ENCODE data around the gene PPP4R2. TPM values are rescaled to one million over a fixed set of nuclear protein-coding genes. Genes with fewer than 3 reads are reported as not detected.

The PPP4R2 gene
- total and polyA plus RNA-seq, 2 of the 4 experiments (the other 2 are of a cell fraction) = 13.5 to 31.4 TPM

DNA sequence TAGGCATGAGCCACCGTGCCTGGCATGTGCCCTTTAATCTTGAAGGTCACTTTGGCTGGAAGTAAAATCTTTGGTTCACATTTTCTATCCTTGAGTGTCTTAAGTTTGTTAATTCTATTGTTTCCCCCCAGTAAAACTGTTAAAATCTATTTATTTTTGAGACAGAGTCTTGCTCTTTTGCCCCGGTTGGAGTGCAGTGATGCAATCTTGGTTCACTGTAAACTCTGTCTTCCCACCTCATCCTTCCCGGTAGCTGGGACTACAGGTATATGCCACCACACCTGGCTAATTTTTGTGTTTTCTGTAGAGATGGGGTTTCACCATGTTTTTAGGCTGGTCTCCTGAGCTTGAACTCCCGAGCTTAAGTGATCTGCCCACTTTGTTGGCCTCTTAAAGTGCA lies 7.7 kb downstream of the PPP4R2 start:
- in situ Hi-C loops (cut with MboI; ENCODE audit: low sequenced_read_pairs) (no loop called here), dilution Hi-C loops (cut with HindIII; ENCODE audit: low sequenced_read_pairs, unreplicated experiment) (no loop called here), intact Hi-C loops (cut with micrococcal nuclease) (no loop called here)
- no peak overlapping the region for H4K8ac ChIP-seq (ENCODE audit: low read depth in 2 of 2, low read length in 2 of 2)
- no peak overlapping the region for H2BK5ac ChIP-seq (ENCODE audit: low read depth, low read length, poor library complexity, severe bottlenecking)
- H3K27ac ChIP-seq (ENCODE audit: insufficient read depth, low read length) = no peak overlapping the region
- TF ChIP-seq POLR2A (IDR thresholded peaks at IDR 0.05; ENCODE audit: low read depth, low read length) (no peak), CEBPB (IDR thresholded peaks at IDR 0.05; ENCODE audit: low read depth, low read length) (0 out of 2 replicates have a peak, but pooled peaks have one; percentile 13)
- H3K9ac ChIP-seq (ENCODE audit: low read depth, low read length) = no peak overlapping the region
- no peak overlapping the region for H2BK15ac ChIP-seq (ENCODE audit: low read depth, low read length)
- no peak overlapping the region for H3K4me3 ChIP-seq (ENCODE audit: insufficient read depth, low read depth, low read length)
- H3K36me3 ChIP-seq (ENCODE audit: control insufficient read depth, insufficient read depth, low read length) = peaks cover 36% of the 10 kb centered on the region
- H2AK5ac ChIP-seq (ENCODE audit: low read depth, low read length) = no peak overlapping the region
- H3K4me1 ChIP-seq (ENCODE audit: control insufficient read depth, insufficient read depth, low read length) = peaks cover 4% of the 10 kb centered on the region
- H3K4me2 ChIP-seq (ENCODE audit: low read depth, low read length) = no peak overlapping the region
- H3K56ac ChIP-seq (ENCODE audit: extremely low read depth, insufficient read depth, low read length) = no peak overlapping the region
- WGBS, 2 experiments (ENCODE audit: extremely low coverage in 2 of 2, insufficient read length in 1 of 2) = no CpG with 5 or more reads among the region's 4 CpGs
- no peak overlapping the region for H3K18ac ChIP-seq (ENCODE audit: low read depth, low read length)
- CTCF ChIA-PET = no interaction called here
- peaks cover 15% of the 10 kb centered on the region for H3K9me1 ChIP-seq (ENCODE audit: insufficient read depth, low read length)
- no peak overlapping the region for H4K5ac ChIP-seq (ENCODE audit: low read depth, low read length)
- H2AFZ ChIP-seq (replicated peaks; ENCODE audit: low read length, poor library complexity) = no peak overlapping the region
- DNase-seq = no peak
- H3K14ac ChIP-seq (replicated peaks; ENCODE audit: low read depth, low read length) = no peak overlapping the region
- ATAC-seq (ENCODE audit: low read depth) = no peak
- no peak overlapping the region for H3K4ac ChIP-seq (ENCODE audit: low read depth, low read length)
- no peaks in the 10 kb centered on the region for H3K27me3 ChIP-seq (ENCODE audit: control insufficient read depth, insufficient read depth, low read length)
- no peak overlapping the region for H4K91ac ChIP-seq (ENCODE audit: insufficient read depth, low read depth, low read length)
- peaks cover 96% of the 10 kb centered on the region for H4K20me1 ChIP-seq (ENCODE audit: insufficient read depth, low read length)
- H3K79me1 ChIP-seq (ENCODE audit: low read depth in 1 of 2, low read length in 2 of 2) = peaks cover 0 to 45% of the 10 kb centered on the region in 2 experiments; a peak in 2 of 4 replicates
- POLR2A ChIA-PET (ENCODE audit: unreplicated experiment) = no interaction called here
- H2AK9ac ChIP-seq (replicated peaks; ENCODE audit: low read depth, low read length, poor library complexity) = no peak overlapping the region
- BruUV-seq (replicated peaks) = no TSS peak
- H2BK20ac ChIP-seq (ENCODE audit: low read depth, low read length) = no peak overlapping the region
- no peak overlapping the region for H3K23ac ChIP-seq (ENCODE audit: low read depth, low read length)
- no peak overlapping the region for H2BK120ac ChIP-seq (ENCODE audit: low read depth, low read length)
- no peaks in the 10 kb centered on the region for H3K9me3 ChIP-seq (ENCODE audit: control insufficient read depth, insufficient read depth, low read length)
